WTC11 (cell line): ENCODE measurements around the gene GHR. TPM values are rescaled to one million over a fixed set of nuclear protein-coding genes. Genes with fewer than 3 reads are reported as not detected.

Experiments used
- ATAC-seq: fragments of 200-7000 bp; cut with Tn5 transposase; 2 replicates; pipeline ENCODE4 v1.10.0; 2021; ENCODE audit warnings: mild to moderate bottlenecking, moderate library complexity
- CTCF ChIA-PET: fragments of 300-600 bp; sonication (Branson Sonifier 250); formaldehyde crosslinking; loops from one replicate; lab custom pipeline; 2021; ENCODE audit warnings: antibody characterized with exemption; lab: Charles Lee
- POLR2A ChIA-PET: fragments of 350-600 bp; sonication (Branson Sonifier 250); formaldehyde crosslinking; loops from one replicate; lab custom pipeline; 2021; ENCODE audit warnings: antibody characterized with exemption; lab: Charles Lee
- DNase-seq: peaks from one replicate; pipeline ENCODE4 v3.0.0; 2021; ENCODE audit warnings: low spot score
- H3K27ac Mint-ChIP-seq: 2 replicates; pipeline ENCODE4 v1.8.0; 2021; ENCODE audit warnings: mixed read lengths
- H3K27me3 Mint-ChIP-seq: 2 replicates; pipeline ENCODE4 v1.8.0; 2021; ENCODE audit warnings: low read depth, mild to moderate bottlenecking, moderate library complexity, mixed read lengths
- H3K36me3 Mint-ChIP-seq: 2 replicates; pipeline ENCODE4 v1.8.0; 2021; ENCODE audit warnings: mixed read lengths
- H3K4me1 Mint-ChIP-seq: 2 replicates; pipeline ENCODE4 v1.8.0; 2022; ENCODE audit warnings: mixed read lengths
- H3K4me3 Mint-ChIP-seq: 2 replicates; pipeline ENCODE4 v1.8.0; 2021; ENCODE audit warnings: mild to moderate bottlenecking, moderate library complexity, mixed read lengths
- H3K9me3 Mint-ChIP-seq: 2 replicates; pipeline ENCODE4 v1.8.0; 2021; ENCODE audit warnings: mixed read lengths
- ATF1 ChIP-seq: sonication (generic); formaldehyde crosslinking; IDR thresholded peaks from 2 replicates; pipeline ENCODE4 v1.8.1; 2023; ENCODE audit warnings: mild to moderate bottlenecking, moderate library complexity, missing genetic modification reagents
- CDX4 ChIP-seq: fragments of 250-450 bp; sonication (Bioruptor Pico); IDR thresholded peaks from 2 replicates; pipeline ENCODE4 v1.9.0; 2021; ENCODE audit warnings: moderate library complexity, mild to moderate bottlenecking, inconsistent platforms, borderline replicate concordance
- CREB1 ChIP-seq: sonication (generic); formaldehyde crosslinking; IDR thresholded peaks from 2 replicates; pipeline ENCODE4 v1.8.0; 2023; ENCODE audit warnings: mild to moderate bottlenecking, missing genetic modification reagents
- ESRRA ChIP-seq: sonication (generic); formaldehyde crosslinking; IDR thresholded peaks from 2 replicates; pipeline ENCODE4 v1.8.1; 2022; ENCODE audit warnings: mild to moderate bottlenecking, missing genetic modification reagents, borderline replicate concordance
- FOXK1 ChIP-seq: sonication (generic); formaldehyde crosslinking; IDR thresholded peaks from 2 replicates; pipeline ENCODE4 v1.8.0; 2022; ENCODE audit warnings: mild to moderate bottlenecking, moderate library complexity, missing genetic modification reagents
- JAZF1 ChIP-seq: fragments of 250-450 bp; sonication (Bioruptor Pico); IDR thresholded peaks from 2 replicates; pipeline ENCODE4 v1.9.0; 2021; ENCODE audit warnings: moderate library complexity, mild to moderate bottlenecking, inconsistent platforms
- KAT7 ChIP-seq: sonication (generic); formaldehyde crosslinking; IDR thresholded peaks from 2 replicates; pipeline ENCODE4 v1.8.1; 2023; ENCODE audit warnings: missing genetic modification reagents, mild to moderate bottlenecking, borderline replicate concordance
- NFATC4 ChIP-seq: fragments of 250-450 bp; sonication (Bioruptor Pico); IDR thresholded peaks from 2 replicates; pipeline ENCODE4 v1.9.0; 2021; ENCODE audit warnings: mild to moderate bottlenecking
- NFYB ChIP-seq: sonication (generic); formaldehyde crosslinking; conservative IDR thresholded peaks from 2 replicates; pipeline ENCODE4 v1.8.0; 2022; ENCODE audit warnings: low read depth, missing genetic modification reagents
- PRRX2 ChIP-seq: fragments of 250-450 bp; sonication (Bioruptor Pico); IDR thresholded peaks from 2 replicates; pipeline ENCODE4 v1.8.0; 2021; ENCODE audit warnings: mild to moderate bottlenecking
- RELA ChIP-seq: sonication (generic); formaldehyde crosslinking; IDR thresholded peaks from 2 replicates; pipeline ENCODE4 v1.8.1; 2022; ENCODE audit warnings: missing genetic modification reagents, mild to moderate bottlenecking, borderline replicate concordance
- SMAD3 ChIP-seq: sonication (generic); formaldehyde crosslinking; IDR thresholded peaks from 2 replicates; pipeline ENCODE4 v1.8.0; 2022; ENCODE audit warnings: missing genetic modification reagents, mild to moderate bottlenecking, borderline replicate concordance
- SP1 ChIP-seq: sonication (generic); formaldehyde crosslinking; conservative IDR thresholded peaks from 2 replicates; pipeline ENCODE4 v1.8.1; 2022; ENCODE audit warnings: missing genetic modification reagents
- TCF7 ChIP-seq: sonication (generic); formaldehyde crosslinking; IDR thresholded peaks from 2 replicates; pipeline ENCODE4 v1.8.0; 2022; ENCODE audit warnings: mild to moderate bottlenecking, low read depth, missing genetic modification reagents, moderate library complexity
- ZMAT4 ChIP-seq: fragments of 250-450 bp; sonication (Bioruptor Pico); IDR thresholded peaks from 2 replicates; pipeline ENCODE4 v1.9.0; 2021; ENCODE audit warnings: mild to moderate bottlenecking
- ZNF138 ChIP-seq: sonication (generic); formaldehyde crosslinking; conservative IDR thresholded peaks from 2 replicates; pipeline ENCODE4 v1.8.1; 2022; ENCODE audit warnings: mild to moderate bottlenecking, moderate library complexity, missing genetic modification reagents
- ZNF232 ChIP-seq: sonication (generic); formaldehyde crosslinking; IDR thresholded peaks from 2 replicates; pipeline ENCODE4 v1.8.0; 2022; ENCODE audit warnings: mild to moderate bottlenecking, missing genetic modification reagents
- ZNF281 ChIP-seq: sonication (generic); formaldehyde crosslinking; IDR thresholded peaks from 2 replicates; pipeline ENCODE4 v1.8.0; 2023; ENCODE audit warnings: mild to moderate bottlenecking, missing genetic modification reagents
- ZNF416 ChIP-seq: fragments of 250-450 bp; sonication (Bioruptor Pico); IDR thresholded peaks from 2 replicates; pipeline ENCODE4 v1.9.0; 2021; ENCODE audit warnings: mild to moderate bottlenecking, inconsistent platforms
- ZNF671 ChIP-seq: fragments of 250-450 bp; sonication (Bioruptor Pico); IDR thresholded peaks from 2 replicates; pipeline ENCODE4 v1.8.0; 2021; ENCODE audit warnings: mild to moderate bottlenecking
- total RNA-seq: library from RNA; stranded (reverse); gene quantifications from 3 replicates; pipeline ENCODE4 v1.2.3, GENCODE V29; 2021
- TF ChIP-seq, protein P1 (sequence below): sonication (generic); formaldehyde crosslinking; conservative IDR thresholded peaks from 2 replicates; pipeline ENCODE4 v1.8.1; 2022; ENCODE audit warnings: mild to moderate bottlenecking, missing genetic modification reagents
- TF ChIP-seq, protein P2 (sequence below): sonication (generic); formaldehyde crosslinking; IDR thresholded peaks from 2 replicates; pipeline ENCODE4 v1.8.1; 2022; ENCODE audit warnings: low read depth, mild to moderate bottlenecking, moderate library complexity, missing genetic modification reagents, borderline replicate concordance
- TF ChIP-seq, protein P3 (sequence below): sonication (generic); formaldehyde crosslinking; conservative IDR thresholded peaks from 2 replicates; pipeline ENCODE4 v1.8.1; 2023; ENCODE audit warnings: mild to moderate bottlenecking, low read depth, missing genetic modification reagents, moderate library complexity
- TF ChIP-seq, protein P4 (sequence below): sonication (generic); formaldehyde crosslinking; IDR thresholded peaks from 2 replicates; pipeline ENCODE4 v1.8.1; 2023; ENCODE audit warnings: mild to moderate bottlenecking, missing genetic modification reagents, borderline replicate concordance

Gene GHR
- total RNA-seq, 1 experiment from 2014 or later: 0.57 TPM

DNA sequence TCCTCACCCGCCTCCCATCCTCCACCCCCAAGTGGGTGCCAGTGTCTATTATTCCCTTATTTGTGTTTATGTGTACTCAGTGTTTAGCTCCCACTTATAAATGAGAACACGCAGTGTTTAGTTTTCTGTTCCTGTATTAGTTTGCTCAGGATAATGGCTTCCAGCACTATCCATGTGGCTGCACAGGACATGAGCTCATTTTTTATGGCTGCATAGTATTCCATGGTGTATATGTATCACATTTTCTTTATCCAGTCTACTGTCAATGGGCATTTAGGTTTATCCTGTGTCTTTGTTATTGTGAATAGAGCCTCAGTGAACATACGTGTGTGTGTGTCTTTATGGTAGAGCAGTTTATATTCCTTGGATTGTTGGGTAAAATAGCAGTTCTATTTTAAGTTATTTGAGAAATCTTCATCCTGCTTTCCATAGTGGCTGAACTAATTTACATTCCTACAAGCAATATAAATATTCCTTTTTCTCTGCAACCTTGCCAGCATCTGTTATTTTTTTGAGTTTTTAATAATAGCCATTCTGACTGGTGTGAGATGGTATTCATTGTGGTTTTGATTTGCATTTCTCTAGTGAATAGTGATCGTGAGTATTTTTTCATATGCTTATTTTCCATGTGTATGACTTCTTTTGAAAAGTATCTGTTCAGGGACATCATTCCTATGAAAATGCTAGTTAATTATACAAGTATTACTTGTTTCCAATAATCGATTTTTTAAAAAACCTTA lies 169.3 kb downstream of the GHR start (continued):
- TF ChIP-seq FOXK1 (CRISPR knock-in tag) (no peak), SP1 (CRISPR knock-in tag) (no peak), NFATC4 (CRISPR knock-in tag) (no peak), TCF7 (no peak), ZNF138 (CRISPR knock-in tag) (no peak), RELA (CRISPR knock-in tag) (no peak), PRRX2 (CRISPR knock-in tag) (no peak), CREB1 (CRISPR knock-in tag) (no peak), NFYB (no peak), ZMAT4 (CRISPR knock-in tag) (no peak), ZNF671 (no peak)
- TF ChIP-seq, protein P1, sequence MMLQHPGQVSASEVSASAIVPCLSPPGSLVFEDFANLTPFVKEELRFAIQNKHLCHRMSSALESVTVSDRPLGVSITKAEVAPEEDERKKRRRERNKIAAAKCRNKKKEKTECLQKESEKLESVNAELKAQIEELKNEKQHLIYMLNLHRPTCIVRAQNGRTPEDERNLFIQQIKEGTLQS (CRISPR knock-in tag): no peak
- TF ChIP-seq, protein P2, sequence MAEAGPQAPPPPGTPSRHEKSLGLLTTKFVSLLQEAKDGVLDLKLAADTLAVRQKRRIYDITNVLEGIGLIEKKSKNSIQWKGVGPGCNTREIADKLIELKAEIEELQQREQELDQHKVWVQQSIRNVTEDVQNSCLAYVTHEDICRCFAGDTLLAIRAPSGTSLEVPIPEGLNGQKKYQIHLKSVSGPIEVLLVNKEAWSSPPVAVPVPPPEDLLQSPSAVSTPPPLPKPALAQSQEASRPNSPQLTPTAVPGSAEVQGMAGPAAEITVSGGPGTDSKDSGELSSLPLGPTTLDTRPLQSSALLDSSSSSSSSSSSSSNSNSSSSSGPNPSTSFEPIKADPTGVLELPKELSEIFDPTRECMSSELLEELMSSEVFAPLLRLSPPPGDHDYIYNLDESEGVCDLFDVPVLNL: no peak

- Mint-ChIP-seq H3K36me3 (no peaks in the 10 kb centered on the region), H3K4me3 (no peak overlapping the region), H3K9me3 (peaks cover 7% of the 10 kb centered on the region), H3K27ac (no peak overlapping the region), H3K4me1 (peaks cover 5% of the 10 kb centered on the region), H3K27me3 (no peaks in the 10 kb centered on the region)
- ChIA-PET POLR2A (interaction anchor here (0.6 kb wide), 1 partner anchor 21 kb away, joined by 4 read pairs; no protein-coding TSS in a partner anchor), CTCF (no interaction called here)
- ATAC-seq: no peak
- DNase-seq: no peak
- TF ChIP-seq ZNF232 (CRISPR knock-in tag) (no peak), NFATC4 (CRISPR knock-in tag) (no peak), ZNF281 (CRISPR knock-in tag) (no peak), SMAD3 (CRISPR knock-in tag) (no peak), JAZF1 (CRISPR knock-in tag) (no peak), CDX4 (no peak), ESRRA (no peak), ATF1 (no peak), CREB1 (CRISPR knock-in tag) (no peak), ZNF416 (CRISPR knock-in tag) (no peak), KAT7 (CRISPR knock-in tag) (no peak), ZMAT4 (CRISPR knock-in tag) (no peak)
- TF ChIP-seq, protein P3, sequence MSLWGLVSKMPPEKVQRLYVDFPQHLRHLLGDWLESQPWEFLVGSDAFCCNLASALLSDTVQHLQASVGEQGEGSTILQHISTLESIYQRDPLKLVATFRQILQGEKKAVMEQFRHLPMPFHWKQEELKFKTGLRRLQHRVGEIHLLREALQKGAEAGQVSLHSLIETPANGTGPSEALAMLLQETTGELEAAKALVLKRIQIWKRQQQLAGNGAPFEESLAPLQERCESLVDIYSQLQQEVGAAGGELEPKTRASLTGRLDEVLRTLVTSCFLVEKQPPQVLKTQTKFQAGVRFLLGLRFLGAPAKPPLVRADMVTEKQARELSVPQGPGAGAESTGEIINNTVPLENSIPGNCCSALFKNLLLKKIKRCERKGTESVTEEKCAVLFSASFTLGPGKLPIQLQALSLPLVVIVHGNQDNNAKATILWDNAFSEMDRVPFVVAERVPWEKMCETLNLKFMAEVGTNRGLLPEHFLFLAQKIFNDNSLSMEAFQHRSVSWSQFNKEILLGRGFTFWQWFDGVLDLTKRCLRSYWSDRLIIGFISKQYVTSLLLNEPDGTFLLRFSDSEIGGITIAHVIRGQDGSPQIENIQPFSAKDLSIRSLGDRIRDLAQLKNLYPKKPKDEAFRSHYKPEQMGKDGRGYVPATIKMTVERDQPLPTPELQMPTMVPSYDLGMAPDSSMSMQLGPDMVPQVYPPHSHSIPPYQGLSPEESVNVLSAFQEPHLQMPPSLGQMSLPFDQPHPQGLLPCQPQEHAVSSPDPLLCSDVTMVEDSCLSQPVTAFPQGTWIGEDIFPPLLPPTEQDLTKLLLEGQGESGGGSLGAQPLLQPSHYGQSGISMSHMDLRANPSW (CRISPR knock-in tag): no peak
- TF ChIP-seq, protein P4, sequence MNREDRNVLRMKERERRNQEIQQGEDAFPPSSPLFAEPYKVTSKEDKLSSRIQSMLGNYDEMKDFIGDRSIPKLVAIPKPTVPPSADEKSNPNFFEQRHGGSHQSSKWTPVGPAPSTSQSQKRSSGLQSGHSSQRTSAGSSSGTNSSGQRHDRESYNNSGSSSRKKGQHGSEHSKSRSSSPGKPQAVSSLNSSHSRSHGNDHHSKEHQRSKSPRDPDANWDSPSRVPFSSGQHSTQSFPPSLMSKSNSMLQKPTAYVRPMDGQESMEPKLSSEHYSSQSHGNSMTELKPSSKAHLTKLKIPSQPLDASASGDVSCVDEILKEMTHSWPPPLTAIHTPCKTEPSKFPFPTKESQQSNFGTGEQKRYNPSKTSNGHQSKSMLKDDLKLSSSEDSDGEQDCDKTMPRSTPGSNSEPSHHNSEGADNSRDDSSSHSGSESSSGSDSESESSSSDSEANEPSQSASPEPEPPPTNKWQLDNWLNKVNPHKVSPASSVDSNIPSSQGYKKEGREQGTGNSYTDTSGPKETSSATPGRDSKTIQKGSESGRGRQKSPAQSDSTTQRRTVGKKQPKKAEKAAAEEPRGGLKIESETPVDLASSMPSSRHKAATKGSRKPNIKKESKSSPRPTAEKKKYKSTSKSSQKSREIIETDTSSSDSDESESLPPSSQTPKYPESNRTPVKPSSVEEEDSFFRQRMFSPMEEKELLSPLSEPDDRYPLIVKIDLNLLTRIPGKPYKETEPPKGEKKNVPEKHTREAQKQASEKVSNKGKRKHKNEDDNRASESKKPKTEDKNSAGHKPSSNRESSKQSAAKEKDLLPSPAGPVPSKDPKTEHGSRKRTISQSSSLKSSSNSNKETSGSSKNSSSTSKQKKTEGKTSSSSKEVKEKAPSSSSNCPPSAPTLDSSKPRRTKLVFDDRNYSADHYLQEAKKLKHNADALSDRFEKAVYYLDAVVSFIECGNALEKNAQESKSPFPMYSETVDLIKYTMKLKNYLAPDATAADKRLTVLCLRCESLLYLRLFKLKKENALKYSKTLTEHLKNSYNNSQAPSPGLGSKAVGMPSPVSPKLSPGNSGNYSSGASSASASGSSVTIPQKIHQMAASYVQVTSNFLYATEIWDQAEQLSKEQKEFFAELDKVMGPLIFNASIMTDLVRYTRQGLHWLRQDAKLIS (CRISPR knock-in tag): no peak
Measured at GRCh38 chr5:42593591-42593990, 170.4 kb downstream of the GHR start.
